ENCODE measurements around the gene METTL4. TPM values are rescaled to one million over a fixed set of nuclear protein-coding genes. Genes with fewer than 3 reads are reported as not detected.

METTL4 gene, protein sequence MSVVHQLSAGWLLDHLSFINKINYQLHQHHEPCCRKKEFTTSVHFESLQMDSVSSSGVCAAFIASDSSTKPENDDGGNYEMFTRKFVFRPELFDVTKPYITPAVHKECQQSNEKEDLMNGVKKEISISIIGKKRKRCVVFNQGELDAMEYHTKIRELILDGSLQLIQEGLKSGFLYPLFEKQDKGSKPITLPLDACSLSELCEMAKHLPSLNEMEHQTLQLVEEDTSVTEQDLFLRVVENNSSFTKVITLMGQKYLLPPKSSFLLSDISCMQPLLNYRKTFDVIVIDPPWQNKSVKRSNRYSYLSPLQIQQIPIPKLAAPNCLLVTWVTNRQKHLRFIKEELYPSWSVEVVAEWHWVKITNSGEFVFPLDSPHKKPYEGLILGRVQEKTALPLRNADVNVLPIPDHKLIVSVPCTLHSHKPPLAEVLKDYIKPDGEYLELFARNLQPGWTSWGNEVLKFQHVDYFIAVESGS
- total RNA-seq: 1 to 10 TPM; 8.9 to 9.3 TPM

DNA sequence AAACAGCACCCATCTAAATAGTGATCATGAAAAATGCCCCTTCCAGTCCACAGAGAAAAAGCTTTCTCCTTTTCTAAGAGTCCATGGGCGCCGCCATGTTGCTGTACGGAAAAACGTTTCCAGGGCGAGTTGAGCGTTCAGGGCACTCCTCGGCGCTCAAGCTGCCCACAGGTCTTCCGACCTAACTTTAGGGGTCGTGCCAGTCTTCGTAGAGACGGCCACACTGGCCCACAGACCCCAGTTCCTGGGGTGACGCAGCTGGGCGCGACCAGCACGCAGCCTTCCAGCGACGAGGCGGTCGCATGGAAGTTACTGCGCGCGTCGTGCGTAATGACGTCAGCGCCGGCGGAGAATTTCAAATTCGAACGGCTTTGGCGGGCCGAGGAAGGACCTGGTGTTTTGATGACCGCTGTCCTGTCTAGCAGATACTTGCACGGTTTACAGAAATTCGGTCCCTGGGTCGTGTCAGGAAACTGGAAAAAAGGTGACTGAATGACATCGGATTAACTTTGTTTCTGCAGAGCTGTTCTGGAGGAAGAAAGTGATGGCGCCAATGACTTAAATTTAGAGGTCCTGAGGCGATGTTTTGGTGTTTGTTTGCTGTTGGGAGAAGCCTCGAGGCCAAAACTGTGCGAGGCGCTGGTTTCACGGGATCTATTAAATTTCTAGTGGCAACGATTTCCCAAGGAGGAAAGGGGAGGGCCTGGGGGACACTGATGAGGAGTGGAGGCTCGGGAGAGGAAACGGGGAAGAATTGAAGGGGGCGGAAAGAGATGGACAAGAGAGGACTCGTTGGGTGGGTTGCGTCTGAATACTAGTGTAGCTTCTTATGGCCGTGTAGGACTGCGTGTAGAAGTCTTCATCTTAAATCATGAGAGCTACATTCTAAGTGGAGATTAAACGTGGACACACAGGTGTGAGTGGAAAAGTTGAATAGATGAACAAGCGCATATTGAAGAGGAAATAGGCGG lies at the start of gene METTL4, which contains the start of gene NDC80:
Gene METTL4 (minus strand): TSS at position 306 of the 971 bp plus-strand sequence. CDS start 4,289 bp downstream, outside the sequence.
Gene NDC80 (plus strand): TSS at position 358 of the 971 bp plus-strand sequence. CDS start 1,429 bp downstream, outside the sequence.

Small RNA genes within 50 kb of the gene (small RNA-seq; reads per million reads assigned to genes)
- 0 reads per million in 2 donors for gene RF00019
- 0 reads per million in 2 donors for gene RF01233

Other genes starting within 250 kb of the METTL4 start
- gene NDC80, start 52 bp upstream of the METTL4 start, total RNA-seq: 10 to 100 TPM; 21.3 to 39.6 TPM
- 100 to 1,000 TPM in 1 of 2 donors, 10 to 100 TPM in 1; 71.9 to 115 TPM for gene SMCHD1, start 84.2 kb upstream of the METTL4 start, total RNA-seq